ENCODE results near the gene KDELR1. TPM values are rescaled to one million over a fixed set of nuclear protein-coding genes. Genes with fewer than 3 reads are reported as not detected.

The KDELR1 gene
- total and polyA plus RNA-seq, 7 donors, result 37.0 to 71.0 (median 56.5) TPM

- intact Hi-C loops (cut with DNase I), result loop anchor here in 1 of 2 donors (5.0 kb wide), 1 partner anchor 254 kb away; no protein-coding TSS in a partner anchor
- H3K9me3 ChIP-seq, result peaks cover 2% of the 10 kb centered on the region
- DNase-seq (peak; percentile 91 to 94), ATAC-seq (peak; percentile 29 to 59 (median 46))
- no peaks in the 10 kb centered on the region for H3K27me3 ChIP-seq (ENCODE audit: insufficient read depth in 3 of 3, low read length in 2 of 3)
- H3K36me3 ChIP-seq (ENCODE audit: insufficient read depth in 1 of 2, low read depth in 1 of 2), result peaks cover 0 to 6% of the 10 kb centered on the region in 2 donors
- peaks cover 22% of the 10 kb centered on the region for H3K4me1 ChIP-seq
- peak overlapping the region; percentile 64 for H3K4me3 ChIP-seq
- H3K27ac ChIP-seq, result peak overlapping the region; percentile 81
- WGBS, 3 donors, result 29 to 39% (median 32%) methylated on average over 48 to 54 of the region's 54 CpGs
- TF ChIP-seq, protein P1, sequence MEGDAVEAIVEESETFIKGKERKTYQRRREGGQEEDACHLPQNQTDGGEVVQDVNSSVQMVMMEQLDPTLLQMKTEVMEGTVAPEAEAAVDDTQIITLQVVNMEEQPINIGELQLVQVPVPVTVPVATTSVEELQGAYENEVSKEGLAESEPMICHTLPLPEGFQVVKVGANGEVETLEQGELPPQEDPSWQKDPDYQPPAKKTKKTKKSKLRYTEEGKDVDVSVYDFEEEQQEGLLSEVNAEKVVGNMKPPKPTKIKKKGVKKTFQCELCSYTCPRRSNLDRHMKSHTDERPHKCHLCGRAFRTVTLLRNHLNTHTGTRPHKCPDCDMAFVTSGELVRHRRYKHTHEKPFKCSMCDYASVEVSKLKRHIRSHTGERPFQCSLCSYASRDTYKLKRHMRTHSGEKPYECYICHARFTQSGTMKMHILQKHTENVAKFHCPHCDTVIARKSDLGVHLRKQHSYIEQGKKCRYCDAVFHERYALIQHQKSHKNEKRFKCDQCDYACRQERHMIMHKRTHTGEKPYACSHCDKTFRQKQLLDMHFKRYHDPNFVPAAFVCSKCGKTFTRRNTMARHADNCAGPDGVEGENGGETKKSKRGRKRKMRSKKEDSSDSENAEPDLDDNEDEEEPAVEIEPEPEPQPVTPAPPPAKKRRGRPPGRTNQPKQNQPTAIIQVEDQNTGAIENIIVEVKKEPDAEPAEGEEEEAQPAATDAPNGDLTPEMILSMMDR (IDR thresholded peaks at IDR 0.05), result peak; percentile 61
Observed at GRCh38 chr19:48333467-48334384, 57.6 kb downstream of the KDELR1 start.

- intact Hi-C loops (cut with DNase I), result loop anchor here in 1 of 2 donors (5.0 kb wide), 1 partner anchor 254 kb away; no protein-coding TSS in a partner anchor
- peaks cover 0 to 6% of the 10 kb centered on the region in 2 donors for H3K36me3 ChIP-seq (ENCODE audit: insufficient read depth in 1 of 2, low read depth in 1 of 2)
- H3K9me3 ChIP-seq, result peaks cover 5% of the 10 kb centered on the region
- peak; percentile 82 to 85 (median 84) for ATAC-seq
- peaks cover 22% of the 10 kb centered on the region for H3K4me1 ChIP-seq
- DNase-seq, result peak; percentile 91 to 97
- H3K27me3 ChIP-seq (ENCODE audit: insufficient read depth in 3 of 3, low read length in 2 of 3), result no peaks in the 10 kb centered on the region
- peak overlapping the region; percentile 64 for H3K4me3 ChIP-seq
- 1 to 4% (median 1%) methylated on average over 25 of the region's 25 CpGs for WGBS, 3 donors
- TF ChIP-seq, protein P1 (IDR thresholded peaks at IDR 0.05), result no peak
- H3K27ac ChIP-seq, result peak overlapping the region; percentile 81
Observed at GRCh38 chr19:48332662-48333466, 58.5 kb downstream of the KDELR1 start.

Other genes starting within 250 kb of the KDELR1 start
- 1 to 10 TPM; 2.6 to 4.9 (median 3.1) TPM for gene LIG1, start 221.2 kb downstream of the KDELR1 start, total RNA-seq
- 1 to 10 TPM; 3.3 to 5.2 (median 3.4) TPM for gene LIG1, start 221.2 kb downstream of the KDELR1 start, polyA plus RNA-seq
- 1 to 10 TPM; 4.3 to 8.0 (median 5.7) TPM for gene ZSWIM9, start 220.9 kb downstream of the KDELR1 start, total RNA-seq
- gene ZSWIM9, start 220.9 kb downstream of the KDELR1 start, polyA plus RNA-seq, result 10 to 100 TPM in 1 of 3 donors, 1 to 10 TPM in 2; 3.0 to 10.5 (median 4.7) TPM
- 10 to 100 TPM; 21.8 to 36.2 (median 31.2) TPM for gene CARD8, start 135.6 kb downstream of the KDELR1 start, total RNA-seq
- 10 to 100 TPM; 15.7 to 26.0 (median 21.2) TPM for gene CARD8, start 135.6 kb downstream of the KDELR1 start, polyA plus RNA-seq
- gene ZNF114, start 121.5 kb downstream of the KDELR1 start, total RNA-seq, result under 1 TPM in 1 of 4 donors, not detected in 3; 0.20 TPM
- under 1 TPM; 0.04 to 0.13 (median 0.05) TPM for gene ZNF114, start 121.5 kb downstream of the KDELR1 start, polyA plus RNA-seq
- gene EMP3, start 66.0 kb downstream of the KDELR1 start, total RNA-seq, result 10 to 100 TPM in 3 of 4 donors, 1 to 10 TPM in 1; 8.9 to 15.2 (median 14.1) TPM
- gene EMP3, start 66.0 kb downstream of the KDELR1 start, polyA plus RNA-seq, result 10 to 100 TPM in 2 of 3 donors, 1 to 10 TPM in 1; 8.9 to 13.7 (median 13.6) TPM
- 10 to 100 TPM; 52.0 to 65.1 (median 57.7) TPM for gene TMEM143, start 27.6 kb downstream of the KDELR1 start, total RNA-seq
- gene TMEM143, start 27.6 kb downstream of the KDELR1 start, polyA plus RNA-seq, result 10 to 100 TPM; 17.1 to 41.9 (median 41.5) TPM
- gene SYNGR4, start 27.2 kb downstream of the KDELR1 start, total RNA-seq, result not detected
- gene SYNGR4, start 27.2 kb downstream of the KDELR1 start, polyA plus RNA-seq, result under 1 TPM in 1 of 3 donors, not detected in 2; 0.04 TPM
- under 1 TPM; 0.04 to 0.21 (median 0.06) TPM for gene GRIN2D, start 2.1 kb upstream of the KDELR1 start, total RNA-seq
- gene GRIN2D, start 2.1 kb upstream of the KDELR1 start, polyA plus RNA-seq, result under 1 TPM; 0.03 to 0.07 (median 0.04) TPM
- 10 to 100 TPM; 24.6 to 46.0 (median 40.3) TPM for gene GRWD1, start 54.4 kb upstream of the KDELR1 start, total RNA-seq
- 10 to 100 TPM; 24.2 to 53.7 (median 42.0) TPM for gene GRWD1, start 54.4 kb upstream of the KDELR1 start, polyA plus RNA-seq
- gene KCNJ14, start 64.0 kb upstream of the KDELR1 start, total RNA-seq, result 1 to 10 TPM in 3 of 4 donors, under 1 TPM in 1; 0.65 to 2.6 (median 1.3) TPM
- 1 to 10 TPM in 1 of 3 donors, under 1 TPM in 2; 0.28 to 1.6 (median 0.58) TPM for gene KCNJ14, start 64.0 kb upstream of the KDELR1 start, polyA plus RNA-seq
- 10 to 100 TPM; 21.8 to 45.2 (median 29.4) TPM for gene CYTH2, start 77.8 kb upstream of the KDELR1 start, total RNA-seq
- gene CYTH2, start 77.8 kb upstream of the KDELR1 start, polyA plus RNA-seq, result 10 to 100 TPM; 36.6 to 41.0 (median 39.5) TPM
- gene LMTK3, start 120.3 kb upstream of the KDELR1 start, total RNA-seq, result under 1 TPM in 2 of 4 donors, not detected in 2; 0.06 to 0.14 TPM
- under 1 TPM; 0.03 to 0.06 (median 0.05) TPM for gene LMTK3, start 120.3 kb upstream of the KDELR1 start, polyA plus RNA-seq
- gene SULT2B1, start 160.6 kb upstream of the KDELR1 start, total RNA-seq, result not detected
- under 1 TPM in 2 of 3 donors, not detected in 1; 0.06 to 0.23 TPM for gene SULT2B1, start 160.6 kb upstream of the KDELR1 start, polyA plus RNA-seq
- gene SPACA4, start 215.2 kb upstream of the KDELR1 start, total RNA-seq, result not detected
- gene SPACA4, start 215.2 kb upstream of the KDELR1 start, polyA plus RNA-seq, result not detected
- not detected for gene FAM83E, start 223.5 kb upstream of the KDELR1 start, total RNA-seq
- gene FAM83E, start 223.5 kb upstream of the KDELR1 start, polyA plus RNA-seq, result under 1 TPM in 2 of 3 donors, not detected in 1; 0.01 to 0.20 TPM
- 100 to 1,000 TPM; 506 to 730 (median 645) TPM for gene RPL18, start 227.6 kb upstream of the KDELR1 start, total RNA-seq
- 1,000 to 10,000 TPM; 1,096 to 1,745 (median 1,373) TPM for gene RPL18, start 227.6 kb upstream of the KDELR1 start, polyA plus RNA-seq
- gene SPHK2, start 228.0 kb upstream of the KDELR1 start, total RNA-seq, result 10 to 100 TPM in 2 of 4 donors, 1 to 10 TPM in 2; 4.1 to 12.8 (median 8.8) TPM
- 1 to 10 TPM; 3.3 to 7.4 (median 4.8) TPM for gene SPHK2, start 228.0 kb upstream of the KDELR1 start, polyA plus RNA-seq
- 10 to 100 TPM in 1 of 4 donors, 1 to 10 TPM in 3; 3.6 to 14.5 (median 6.5) TPM for gene DBP, start 245.8 kb upstream of the KDELR1 start, total RNA-seq
- 1 to 10 TPM; 2.8 to 7.0 (median 3.2) TPM for gene DBP, start 245.8 kb upstream of the KDELR1 start, polyA plus RNA-seq

Data from psoas muscle (tissue), 8 donors.